K562 (cell line): ENCODE results near the gene SPHKAP. TPM values are rescaled to one million over a fixed set of nuclear protein-coding genes. Genes with fewer than 3 reads are reported as not detected.

Experiments used
- ATAC-seq: fragments of 200-7000 bp; cut with Tn5 transposase; 3 replicates; pipeline ENCODE4 v1.9.1; 2020; ENCODE audit warnings: moderate library complexity
- BruUV-seq: library from RNA; stranded (reverse); fragments of 400-500 nt; replicated peaks from 2 replicates; lab custom pipeline; 2021; lab: Mats Ljungman, UMichigan
- CTCF ChIA-PET: fragments of 300-600 bp; formaldehyde crosslinking; extraction: SDS; loops from one replicate; lab custom pipeline; 2021; ENCODE audit warnings: low intra/inter-chr PET ratio; lab: Yijun Ruan, JAX
- POLR2A ChIA-PET: fragments of 300-600, 350-650 bp; sonication (Branson Sonifier 250); formaldehyde crosslinking; extraction: SDS; loops from one replicate; lab custom pipeline; 2021; ENCODE audit warnings: antibody characterized with exemption, inconsistent platforms; lab: Yijun Ruan, JAX
- DNase-seq, 4 experiments: peaks; one replicate each; pipeline versions ENCODE4 v3.0.0 to v3.0.0-alpha.2; 2011 to 2018; ENCODE audit warnings: low spot score in 3 of 4, mixed read lengths in 3 of 4; ENCODE audit errors: extremely low read depth in 1 of 4
- FAIRE-seq: peaks from 2 replicates; lab custom pipeline; 2011; peaks lifted over from hg19 to GRCh38; lab: Jason Lieb, UNC
- H2AFZ ChIP-seq: 2 replicates; pipeline ENCODE4 v1.6.0; 2011; ENCODE audit warnings: low read depth, low read length, control low read depth, inconsistent platforms
- H3K27ac ChIP-seq: fragments of 200-600 bp; 3 replicates; pipeline ENCODE4 v1.8.0; 2011; ENCODE audit warnings: low read depth, mild to moderate bottlenecking, control low read depth, inconsistent platforms, low read length, moderate library complexity, mixed read lengths; ENCODE audit errors: extremely low read depth
- H3K27me3 ChIP-seq, 2 experiments: fragments of 300-600 bp in 1 of 2; 2 replicates in 1 of 2; 3 replicates in 1 of 2; pipeline versions ENCODE4 v1.6.0 to v1.8.0; 2011; ENCODE audit warnings: inconsistent platforms in 2 of 2, low read length in 2 of 2, mild to moderate bottlenecking in 1 of 2, mixed read lengths in 1 of 2, moderate library complexity in 1 of 2; ENCODE audit not compliant: control insufficient read depth in 2 of 2, insufficient read depth in 2 of 2
- H3K36me3 ChIP-seq: fragments of 300-600 bp; 3 replicates; pipeline ENCODE4 v1.8.0; 2011; ENCODE audit warnings: mild to moderate bottlenecking, low read length, inconsistent platforms; ENCODE audit not compliant: control insufficient read depth, insufficient read depth
- H3K4me1 ChIP-seq, 2 experiments: fragments of 200-600 bp in 1 of 2; replicated peaks in 1 of 2; 2 replicates in 1 of 2; 3 replicates in 1 of 2; pipeline versions ENCODE4 v1.5.1 to v1.8.0; 2011; ENCODE audit warnings: inconsistent platforms in 2 of 2, low read length in 2 of 2, mild to moderate bottlenecking in 1 of 2, mixed read lengths in 1 of 2, moderate library complexity in 1 of 2; ENCODE audit not compliant: control insufficient read depth in 2 of 2, insufficient read depth in 2 of 2
- H3K4me2 ChIP-seq: 2 replicates; pipeline ENCODE4 v1.6.1; 2011; ENCODE audit warnings: low read length, control low read depth, inconsistent platforms, mixed read lengths; ENCODE audit not compliant: insufficient read depth
- H3K4me3 ChIP-seq: fragments of 200-600 bp; sonication (generic), shearing (Covaris generic); 2 replicates; pipeline ENCODE4 v1.5.1; 2016; ENCODE audit warnings: control low read depth, inconsistent platforms
- H3K79me2 ChIP-seq: fragments of 200-600 bp; 3 replicates; pipeline ENCODE4 v1.8.0; 2011; ENCODE audit warnings: low read length, inconsistent platforms; ENCODE audit not compliant: control insufficient read depth, insufficient read depth
- H3K9ac ChIP-seq, 2 experiments: 2 replicates each; pipeline versions ENCODE4 v1.6.0 to v1.6.1; 2011; ENCODE audit warnings: low read depth in 2 of 2, low read length in 2 of 2, control low read depth in 1 of 2, inconsistent platforms in 1 of 2, mild to moderate bottlenecking in 1 of 2, mixed read lengths in 1 of 2; ENCODE audit not compliant: insufficient read depth in 1 of 2
- H3K9me1 ChIP-seq: one replicate; pipeline ENCODE4 v1.6.0; 2011; ENCODE audit warnings: inconsistent platforms, mild to moderate bottlenecking, low read length, moderate library complexity; ENCODE audit not compliant: control insufficient read depth, insufficient read depth
- H3K9me3 ChIP-seq: replicated peaks from 2 replicates; pipeline ENCODE4 v1.5.1; 2011; ENCODE audit warnings: low read depth, low read length, inconsistent platforms; ENCODE audit not compliant: control insufficient read depth, insufficient read depth
- H4K20me1 ChIP-seq: replicated peaks from 2 replicates; pipeline ENCODE4 v1.6.1; 2011; ENCODE audit warnings: low read length, inconsistent platforms, mixed read lengths; ENCODE audit not compliant: control insufficient read depth, insufficient read depth
- CEBPB ChIP-seq: fragments of 450-650 bp; IDR thresholded peaks from 2 replicates; pipeline ENCODE4 v1.6.1; 2016; ENCODE audit warnings: missing genetic modification characterization, missing compliant biosample characterization
- CUX1 ChIP-seq: fragments of 200-800 bp; sonication (Bioruptor generic); IDR thresholded peaks from 2 replicates; pipeline ENCODE4 v1.6.1; 2016; ENCODE audit warnings: missing genetic modification characterization, missing compliant biosample characterization
- MEF2A ChIP-seq: IDR thresholded peaks from 2 replicates; pipeline ENCODE4 v1.6.1; 2011; ENCODE audit warnings: low read depth, mild to moderate bottlenecking, low read length, moderate library complexity; ENCODE audit not compliant: control insufficient read depth
- OTX1 ChIP-seq: fragments of 450-650 bp; formaldehyde crosslinking; IDR thresholded peaks from 2 replicates; pipeline ENCODE4 v1.4.0; 2022; ENCODE audit warnings: mild to moderate bottlenecking
- TAF1 ChIP-seq: IDR thresholded peaks from 2 replicates; pipeline ENCODE4 v1.6.1; 2011; ENCODE audit warnings: mild to moderate bottlenecking, low read length, moderate library complexity; ENCODE audit not compliant: insufficient read depth, control insufficient read depth, severe bottlenecking; ENCODE audit errors: extremely low read depth
- TEAD4 ChIP-seq, 2 experiments: sonication (generic) in 1 of 2; formaldehyde crosslinking in 1 of 2; IDR thresholded peaks; 2 replicates each; pipeline versions ENCODE4 v1.6.1 to v1.8.0; 2012 to 2022; ENCODE audit warnings: borderline replicate concordance in 1 of 2, inconsistent platforms in 1 of 2, low read length in 1 of 2, mild to moderate bottlenecking in 1 of 2, missing genetic modification reagents in 1 of 2
- TRIM24 ChIP-seq, 2 experiments: fragments of 450-650 bp; IDR thresholded peaks; 2 replicates each; pipeline ENCODE4 v1.6.1; 2016
- WGBS: fragments of 100-300 bp; shearing (Covaris generic); methylation state at CpG from one replicate; pipeline ENCODE4 v1.1.6; 2016; ENCODE audit warnings: low coverage, mixed read lengths; ENCODE audit not compliant: insufficient coverage; ENCODE audit errors: missing lambda C conversion rate; 5-methylcytosine and 5-hydroxymethylcytosine counted together
- in situ Hi-C: fragments of 300-500 bp; cut with MboI; formaldehyde crosslinking; loops from 4 replicates; pipeline ENCODE4 v1.15.0; 2018; ENCODE audit warnings: inconsistent platforms, mixed read lengths
- intact Hi-C: fragments of 100-400 bp; cut with micrococcal nuclease; formaldehyde crosslinking; loops from 2 replicates; pipeline ENCODE4 v1.14.2; 2022
- polyA plus RNA-seq, 8 experiments: library from polyadenylated mRNA; depleted of rRNA in 4 of 8; stranded (reverse) in 5 of 8; unstranded in 3 of 8; fragments of >200 nt; fragmentation: Nextera tagmentation in 2 of 8; fragmentation: Illumina TruSeq in 1 of 8; extraction: Ambion mirVana in 2 of 8; extraction: Trizol in 1 of 8; gene quantifications; 2 replicates each; pipeline versions ENCODE4 v1.2.1 to v1.2.3, GENCODE V29; 2011 to 2014; ENCODE audit warnings: inconsistent platforms in 1 of 8, missing spikeins in 1 of 8
- total RNA-seq, 7 experiments: library from RNA; depleted of rRNA in 6 of 7; stranded (reverse); fragments of >200 nt in 6 of 7; fragmentation: Illumina TruSeq in 2 of 7; extraction: Trizol in 2 of 7; gene quantifications; 2 replicates each; pipeline versions ENCODE4 v1.2.1 to v1.2.3, GENCODE V29; 2011 to 2021; ENCODE audit warnings: low replicate concordance in 1 of 7

The SPHKAP gene
- total and polyA plus RNA-seq, 9 of the 15 experiments (the other 6 are each of a cell fraction or from before 2014, with no cell fraction given): not detected

- no peaks in the 10 kb centered on the region for H4K20me1 ChIP-seq
- no peak for TF ChIP-seq TAF1
- no peak for TF ChIP-seq CUX1 (CRISPR knock-in tag)
- no peak for TF ChIP-seq MEF2A
- no peak for TF ChIP-seq TEAD4 (IDR thresholded peaks at IDR 0.05; ENCODE audit: low read length)
- TF ChIP-seq TEAD4 (CRISPR knock-in tag; IDR thresholded peaks at IDR 0.05; ENCODE audit: borderline replicate concordance): no peak
- TF ChIP-seq CEBPB (tag): no peak
- no peak for TF ChIP-seq OTX1 (CRISPR knock-in tag)
- TF ChIP-seq TRIM24 (IDR thresholded peaks at IDR 0.05): no peak
- H3K4me2 ChIP-seq: no peak overlapping the region
- DNase-seq: no peak
- ChIA-PET POLR2A (no interaction called here), CTCF (no interaction called here)
- H3K27me3 ChIP-seq: no peaks in the 10 kb centered on the region
- no peaks in the 10 kb centered on the region for H3K79me2 ChIP-seq
- H3K9ac ChIP-seq: no peak overlapping the region
- intact Hi-C loops (no loop called here), in situ Hi-C loops (no loop called here)
- H3K36me3 ChIP-seq: no peaks in the 10 kb centered on the region
- H3K9me3 ChIP-seq: no peaks in the 10 kb centered on the region
- ATAC-seq: no peak
- WGBS: 0% methylated on average over 6 of the region's 8 CpGs
- no peaks in the 10 kb centered on the region for H3K4me1 ChIP-seq
- no peak overlapping the region for H3K4me3 ChIP-seq
- no TSS peak for BruUV-seq
- no peak for FAIRE-seq
- no peaks in the 10 kb centered on the region for H3K9me1 ChIP-seq
- no peak overlapping the region for H2AFZ ChIP-seq
- no peak overlapping the region for H3K27ac ChIP-seq
These were observed 75.8 kb downstream of the SPHKAP start for GRCh38 chr2:228105526-228106250.
